ENCODE results near the gene SNAPIN.
A peak's percentile ranks its signal among the peaks of the same experiment; 100 is the strongest.
"Not testable (repeated sequence)": the region's sequence is repeated elsewhere in the genome, so short reads cannot be mapped to it uniquely, and the experiment has no call there.

Gene SNAPIN

GRCh38 chr1:153649137-153649862 is 9.2 kb upstream of the SNAPIN start:
- no peak for DNase-seq

GRCh38 chr1:153649863-153650235 is 8.7 kb upstream of the SNAPIN start:
- DNase-seq = peak; percentile 88

- no peak for DNase-seq
Observed at GRCh38 chr1:153651771-153652170, 6.7 kb upstream of the SNAPIN start.

GRCh38 chr1:153652805-153653500 is 5.5 kb upstream of the SNAPIN start:
- no peak for DNase-seq

- no peak for DNase-seq
Observed at GRCh38 chr1:153655333-153655732, 3.2 kb upstream of the SNAPIN start.

GRCh38 chr1:153659175-153659534 is 652 bp downstream of the SNAPIN start:
- no peak for DNase-seq

- DNase-seq = no peak
Observed at GRCh38 chr1:153659656-153660055, 1.2 kb downstream of the SNAPIN start.

- no peak for DNase-seq
Observed at GRCh38 chr1:153661111-153661708, 2.7 kb downstream of the SNAPIN start.

GRCh38 chr1:153662269-153662668 is 3.8 kb downstream of the SNAPIN start:
- no peak for DNase-seq

- DNase-seq = no peak
Observed at GRCh38 chr1:153663211-153663610, 4.7 kb downstream of the SNAPIN start.

GRCh38 chr1:153667439-153667838 is 8.9 kb downstream of the SNAPIN start:
- no peak for DNase-seq

- not testable (repeated sequence) for DNase-seq
Observed at GRCh38 chr1:153668672-153669071, 10.2 kb downstream of the SNAPIN start.

GRCh38 chr1:153669606-153670005 is 11.1 kb downstream of the SNAPIN start:
- DNase-seq = no peak

GRCh38 chr1:153670257-153670858 is 11.9 kb downstream of the SNAPIN start:
- no peak for DNase-seq

- peak; percentile 100 for DNase-seq
Observed at GRCh38 chr1:153670859-153671627, 12.5 kb downstream of the SNAPIN start, which contains the start of gene ILF2. ILF2 (minus strand) TSS chr1:153670993; CDS start chr1:153670922, 71 bp downstream.

GRCh38 chr1:153671628-153672353 is 13.3 kb downstream of the SNAPIN start:
- not testable (repeated sequence) for DNase-seq

- no peak for DNase-seq
Observed at GRCh38 chr1:153673511-153673910, 15.0 kb downstream of the SNAPIN start.

GRCh38 chr1:153677718-153678518 is 19.4 kb downstream of the SNAPIN start:
- DNase-seq = no peak

- no peak for DNase-seq
Observed at GRCh38 chr1:153678519-153679336, 20.2 kb downstream of the SNAPIN start, which contains the start of gene NPR1. NPR1 (plus strand) TSS chr1:153678688; CDS start chr1:153679109, 421 bp downstream.
